ENCODE data around the gene SP9. TPM values are rescaled to one million over a fixed set of nuclear protein-coding genes. Genes with fewer than 3 reads are reported as not detected.

SP9 gene
- total RNA-seq, 1 donor from 2014 or later: not detected

GRCh38 chr2:174383796-174384195 is 49.0 kb downstream of the SP9 start:
- Histone ChIP-seq H3K27me3 (no peaks in the 10 kb centered on the region), H3K36me3 (peaks cover 0 to 46% of the 10 kb centered on the region in 2 donors), H3K4me3 (no peak overlapping the region), H3K27ac (no peak overlapping the region), H3K4me1 (no peaks in the 10 kb centered on the region), H3K9me3 (no peaks in the 10 kb centered on the region)
- DNase-seq (ENCODE audit: extremely low spot score in 2 of 2): no peak
- intact Hi-C loops (cut with DNase I): no loop called here
- TF ChIP-seq POLR2AphosphoS5 (IDR thresholded peaks at IDR 0.05; ENCODE audit: insufficient read depth in 1 of 2, low read depth in 1 of 2) (no peak), CTCF (IDR thresholded peaks at IDR 0.05) (no peak), POLR2A (IDR thresholded peaks at IDR 0.05) (no peak)

GRCh38 chr2:174385201-174385600 is 50.4 kb downstream of the SP9 start:
- H3K27ac ChIP-seq: no peak overlapping the region
- no peaks in the 10 kb centered on the region for H3K27me3 ChIP-seq
- H3K4me1 ChIP-seq: no peaks in the 10 kb centered on the region
- no peak for TF ChIP-seq POLR2AphosphoS5 (IDR thresholded peaks at IDR 0.05; ENCODE audit: insufficient read depth in 1 of 2, low read depth in 1 of 2)
- no peak for TF ChIP-seq CTCF (IDR thresholded peaks at IDR 0.05)
- TF ChIP-seq POLR2A (IDR thresholded peaks at IDR 0.05): no peak
- DNase-seq (ENCODE audit: extremely low spot score in 2 of 2): no peak
- peaks cover 0 to 33% of the 10 kb centered on the region in 2 donors for H3K36me3 ChIP-seq
- no peaks in the 10 kb centered on the region for H3K9me3 ChIP-seq
- no peak overlapping the region for H3K4me3 ChIP-seq
- intact Hi-C loops (cut with DNase I): no loop called here

Other genes with a start within 250 kb of the SP9 start
- 36.1 TPM for gene OLA1, start 86.4 kb upstream of the SP9 start, total RNA-seq
- gene SCRN3, start 60.8 kb downstream of the SP9 start, total RNA-seq: 15.7 TPM
- 6.6 TPM for gene GPR155, start 152.1 kb downstream of the SP9 start, total RNA-seq